H1 (cell line): ENCODE measurements around the gene NDUFA11. TPM values are rescaled to one million over a fixed set of nuclear protein-coding genes. Genes with fewer than 3 reads are reported as not detected.
A peak's percentile ranks its signal among the peaks of the same experiment; 100 is the strongest.

Source experiments
- CTCF ChIA-PET: fragments of 300-600 bp; sonication (Branson Sonifier 250); formaldehyde crosslinking; loops from one replicate; lab custom pipeline; 2021; ENCODE audit not compliant: partially characterized antibody; lab: Charles Lee
- POLR2A ChIA-PET: fragments of 300-600 bp; sonication (Branson Sonifier 250); formaldehyde crosslinking; loops from one replicate; lab custom pipeline; 2021; ENCODE audit warnings: inconsistent platforms; ENCODE audit not compliant: partially characterized antibody; lab: Charles Lee
- DNase-seq, 2 experiments: peaks; one replicate each; pipeline versions ENCODE4 v3.0.0 to v3.0.0-alpha.2; 2010 to 2022; ENCODE audit warnings: low spot score in 2 of 2, low read depth in 1 of 2, mixed read lengths in 1 of 2
- FAIRE-seq: peaks from 2 replicates; lab custom pipeline; 2011; peaks lifted over from hg19 to GRCh38; lab: Jason Lieb, UNC
- H2AFZ ChIP-seq: 2 replicates; pipeline ENCODE4 v1.8.1; 2012; ENCODE audit warnings: low read length, inconsistent platforms
- H2AK5ac ChIP-seq: 2 replicates; pipeline ENCODE4 v1.6.1; 2013; ENCODE audit warnings: low read depth, low read length
- H2BK120ac ChIP-seq: replicated peaks from 2 replicates; pipeline ENCODE3; 2013; ENCODE audit warnings: low read depth, low read length, inconsistent platforms
- H2BK12ac ChIP-seq: 2 replicates; pipeline ENCODE4 v1.6.1; 2013; ENCODE audit warnings: low read depth, low read length
- H2BK15ac ChIP-seq: 2 replicates; pipeline ENCODE4 v1.6.1; 2013; ENCODE audit warnings: low read length
- H2BK20ac ChIP-seq: 2 replicates; pipeline ENCODE4 v1.6.1; 2013; ENCODE audit warnings: low read length
- H2BK5ac ChIP-seq: 2 replicates; pipeline ENCODE4 v1.6.1; 2013; ENCODE audit warnings: low read depth, low read length
- H3K14ac ChIP-seq: 2 replicates; pipeline ENCODE4 v1.6.1; 2013; ENCODE audit warnings: inconsistent platforms; ENCODE audit not compliant: insufficient read length
- H3K18ac ChIP-seq: 2 replicates; pipeline ENCODE4 v1.6.1; 2013; ENCODE audit warnings: low read length; ENCODE audit errors: extremely low read depth
- H3K23ac ChIP-seq: 2 replicates; pipeline ENCODE4 v1.6.1; 2013; ENCODE audit warnings: inconsistent platforms; ENCODE audit not compliant: insufficient read length
- H3K23me2 ChIP-seq: 2 replicates; pipeline ENCODE4 v1.6.1; 2013; ENCODE audit warnings: low read depth, low read length
- H3K27ac ChIP-seq: 2 replicates; pipeline ENCODE4 v1.6.1; 2011; ENCODE audit warnings: low read depth, low read length, inconsistent platforms
- H3K27me3 ChIP-seq, 4 experiments: replicated peaks in 1 of 4; 1 replicate in 1 of 4; 2 replicates in 3 of 4; pipeline versions ENCODE4 v1.6.1 to v1.8.1; 2011 to 2013; ENCODE audit warnings: low read length in 3 of 4, mild to moderate bottlenecking in 3 of 4, inconsistent platforms in 2 of 4, mixed read lengths in 2 of 4, moderate library complexity in 1 of 4; ENCODE audit not compliant: control insufficient read depth in 3 of 4, insufficient read depth in 3 of 4; ENCODE audit errors: extremely low read depth in 1 of 4
- H3K36me3 ChIP-seq, 4 experiments: 2 replicates each; pipeline versions ENCODE4 v1.6.1 to v1.8.1; 2011 to 2013; ENCODE audit warnings: mild to moderate bottlenecking in 4 of 4, low read length in 3 of 4, moderate library complexity in 2 of 4, control low read depth in 1 of 4, inconsistent platforms in 1 of 4; ENCODE audit not compliant: insufficient read depth in 4 of 4, control insufficient read depth in 2 of 4
- H3K4ac ChIP-seq: replicated peaks from 2 replicates; pipeline ENCODE3; 2013; ENCODE audit warnings: low read length, low read depth, mixed read lengths, inconsistent platforms; ENCODE audit not compliant: insufficient read length
- H3K4me1 ChIP-seq, 4 experiments: replicated peaks in 1 of 4; 1 replicate in 1 of 4; 2 replicates in 3 of 4; pipeline versions ENCODE4 v1.6.1 to v1.8.1; 2011 to 2013; ENCODE audit warnings: low read length in 3 of 4, inconsistent platforms in 2 of 4, mixed read lengths in 1 of 4; ENCODE audit not compliant: insufficient read depth in 4 of 4, control insufficient read depth in 3 of 4
- H3K4me2 ChIP-seq, 2 experiments: 2 replicates each; pipeline versions ENCODE4 v1.6.1 to v1.8.1; 2011 to 2013; ENCODE audit warnings: low read depth in 2 of 2, low read length in 2 of 2, control low read depth in 1 of 2, inconsistent platforms in 1 of 2, mild to moderate bottlenecking in 1 of 2; ENCODE audit not compliant: insufficient read depth in 1 of 2
- H3K4me3 ChIP-seq, 4 experiments: fragments of 200-600, 300-600 bp in 1 of 4; sonication (generic), shearing (Covaris generic), sonication (Bioruptor Twin) in 1 of 4; 2 replicates each; pipeline versions ENCODE4 v1.5.1 to v1.8.1; 2011 to 2016; ENCODE audit warnings: low read length in 4 of 4, low read depth in 3 of 4, control low read depth in 2 of 4, inconsistent platforms in 2 of 4, mild to moderate bottlenecking in 2 of 4, mixed read lengths in 1 of 4, moderate library complexity in 1 of 4; ENCODE audit not compliant: insufficient read depth in 2 of 4; ENCODE audit errors: extremely low read depth in 1 of 4
- H3K56ac ChIP-seq: replicated peaks from 2 replicates; pipeline ENCODE3; 2013; ENCODE audit warnings: low read depth, mild to moderate bottlenecking, mixed read lengths, low read length, inconsistent platforms; ENCODE audit not compliant: insufficient read length
- H3K79me1 ChIP-seq: 2 replicates; pipeline ENCODE4 v1.6.1; 2013; ENCODE audit warnings: low read depth, low read length, control low read depth
- H3K79me2 ChIP-seq, 2 experiments: 2 replicates each; pipeline versions ENCODE4 v1.6.1 to v1.8.1; 2012 to 2013; ENCODE audit warnings: low read length in 2 of 2, mild to moderate bottlenecking in 2 of 2, inconsistent platforms in 1 of 2; ENCODE audit not compliant: insufficient read depth in 2 of 2, control insufficient read depth in 1 of 2
- H3K9ac ChIP-seq, 4 experiments: replicated peaks in 1 of 4; 1 replicate in 1 of 4; 2 replicates in 3 of 4; pipeline versions ENCODE4 v1.6.1 to v1.8.1; 2011 to 2013; ENCODE audit warnings: low read depth in 3 of 4, low read length in 3 of 4, control low read depth in 2 of 4, mild to moderate bottlenecking in 2 of 4, moderate library complexity in 2 of 4, inconsistent platforms in 1 of 4; ENCODE audit errors: extremely low read depth in 1 of 4
- H3K9me3 ChIP-seq, 2 experiments: 2 replicates each; pipeline versions ENCODE4 v1.6.1 to v1.8.1; 2012 to 2013; ENCODE audit warnings: mild to moderate bottlenecking in 2 of 2, moderate library complexity in 2 of 2, control low read depth in 1 of 2, inconsistent platforms in 1 of 2, low read depth in 1 of 2, low read length in 1 of 2, mixed read lengths in 1 of 2; ENCODE audit not compliant: insufficient read depth in 2 of 2
- H4K20me1 ChIP-seq, 2 experiments: replicated peaks in 1 of 2; 2 replicates each; pipeline versions ENCODE3 to v1.8.1; 2011 to 2013; ENCODE audit warnings: inconsistent platforms in 2 of 2, low read length in 2 of 2, mild to moderate bottlenecking in 1 of 2; ENCODE audit not compliant: insufficient read depth in 2 of 2, control insufficient read depth in 1 of 2
- H4K5ac ChIP-seq: 2 replicates; pipeline ENCODE4 v1.6.1; 2013; ENCODE audit warnings: low read length, low read depth, mixed read lengths, inconsistent platforms; ENCODE audit not compliant: insufficient read length
- H4K8ac ChIP-seq: 2 replicates; pipeline ENCODE4 v1.8.0; 2013; ENCODE audit warnings: mild to moderate bottlenecking, moderate library complexity, low read length, inconsistent platforms; ENCODE audit not compliant: insufficient read depth; ENCODE audit errors: extremely low read depth
- H4K91ac ChIP-seq: replicated peaks from 2 replicates; pipeline ENCODE3; 2013; ENCODE audit warnings: low read length, mixed read lengths, inconsistent platforms; ENCODE audit not compliant: insufficient read length
- BRCA1 ChIP-seq: IDR thresholded peaks from 2 replicates; pipeline ENCODE4 v1.6.1; 2012; ENCODE audit warnings: low read depth, low read length, improper control_type of control experiment
- CBX8 ChIP-seq: fragments of 300-800, 300-1000 bp; sonication (generic); IDR thresholded peaks from 2 replicates; pipeline ENCODE4 v1.7.1; 2016; ENCODE audit warnings: low read depth, low read length, borderline replicate concordance
- CREB1 ChIP-seq: IDR thresholded peaks from 2 replicates; pipeline ENCODE4 v1.6.1; 2012; ENCODE audit warnings: inconsistent platforms
- EP300 ChIP-seq, 2 experiments: IDR thresholded peaks; 1 replicate in 1 of 2; 2 replicates in 1 of 2; pipeline ENCODE4 v1.6.1; 2011 to 2012; ENCODE audit warnings: low read depth in 2 of 2, low read length in 2 of 2, mild to moderate bottlenecking in 2 of 2, borderline replicate concordance in 1 of 2, inconsistent platforms in 1 of 2, moderate library complexity in 1 of 2
- EZH2 ChIP-seq: fragments of 200-600 bp; sonication (generic); IDR thresholded peaks from 2 replicates; pipeline ENCODE4 v1.7.1; 2012; ENCODE audit warnings: low read depth, mild to moderate bottlenecking, moderate library complexity, low read length, inconsistent platforms; ENCODE audit not compliant: severe bottlenecking
- JUND ChIP-seq: IDR thresholded peaks from 2 replicates; pipeline ENCODE4 v1.6.1; 2011; ENCODE audit warnings: mild to moderate bottlenecking, improper control_type of control experiment, low read length
- KDM1A ChIP-seq: fragments of 200-600, 300-600 bp; sonication (generic); IDR thresholded peaks from 2 replicates; pipeline ENCODE4 v1.7.1; 2016; ENCODE audit warnings: mild to moderate bottlenecking, low read length, borderline replicate concordance
- PHF8 ChIP-seq: fragments of 200-600 bp; sonication (generic); conservative IDR thresholded peaks from 2 replicates; pipeline ENCODE4 v1.7.1; 2012; ENCODE audit warnings: low read depth, mild to moderate bottlenecking, inconsistent platforms, low read length, moderate library complexity
- POLR2A ChIP-seq, 2 experiments: IDR thresholded peaks; 1 replicate in 1 of 2; 2 replicates in 1 of 2; pipeline ENCODE4 v1.6.1; 2011; ENCODE audit warnings: low read depth in 2 of 2, low read length in 2 of 2, mild to moderate bottlenecking in 2 of 2; ENCODE audit errors: control extremely low read depth in 1 of 2
- RAD21 ChIP-seq, 2 experiments: IDR thresholded peaks in 1 of 2; conservative IDR thresholded peaks in 1 of 2; 2 replicates each; pipeline ENCODE4 v1.6.1; 2011; ENCODE audit warnings: low read depth in 2 of 2, low read length in 2 of 2, improper control_type of control experiment in 1 of 2, inconsistent platforms in 1 of 2, mild to moderate bottlenecking in 1 of 2, moderate library complexity in 1 of 2
- TBP ChIP-seq: IDR thresholded peaks from 2 replicates; pipeline ENCODE4 v1.6.1; 2011; ENCODE audit warnings: low read depth, low read length, improper control_type of control experiment
- TEAD4 ChIP-seq: IDR thresholded peaks from 2 replicates; pipeline ENCODE4 v1.6.1; 2012; ENCODE audit warnings: low read depth, low read length, inconsistent platforms, mixed read lengths
- ZNF274 ChIP-seq: IDR thresholded peaks from 2 replicates; pipeline ENCODE4 v1.7.0; 2012; ENCODE audit warnings: low read length, borderline replicate concordance; ENCODE audit errors: extremely low read depth
- WGBS, 2 experiments: shearing (Covaris generic) in 1 of 2; methylation state at CpG; one replicate each; pipeline versions ENCODE4 v1.1.6 to v1.1.7; 2013 to 2015; ENCODE audit warnings: low lambda C conversion rate in 2 of 2, mixed read lengths in 2 of 2, inconsistent platforms in 1 of 2, low coverage in 1 of 2, missing lambda C conversion rate in 1 of 2; ENCODE audit not compliant: insufficient replicate concordance in 2 of 2, insufficient coverage in 1 of 2, insufficient read length in 1 of 2; ENCODE audit errors: extremely low coverage in 1 of 2, missing lambda C conversion rate in 1 of 2; 5-methylcytosine and 5-hydroxymethylcytosine counted together
- polyA plus RNA-seq, 7 experiments: library from polyadenylated mRNA; depleted of rRNA in 3 of 7; stranded (reverse) in 5 of 7; unstranded in 2 of 7; fragments of >200 nt in 5 of 7; fragments of 200-250 nt in 2 of 7; gene quantifications; 1 replicate in 5 of 7; 2 replicates in 1 of 7; 4 replicates in 1 of 7; pipeline versions ENCODE4 v1.2.1 to v1.2.3, GENCODE V29; 2011 to 2013; ENCODE audit warnings: missing spikeins in 2 of 7, mixed read lengths in 2 of 7
- total RNA-seq: library from RNA; stranded (reverse); fragmentation: NEBNext Ultra II Directional; extraction: Animal tissue kit (Norgen Biotek cat#: 25700); gene quantifications from 2 replicates; pipeline ENCODE4 v1.2.1, GENCODE V29; 2021

NDUFA11 gene
- total and polyA plus RNA-seq, 2 of the 8 experiments (the other 6 are each of a cell fraction or from before 2014, with no cell fraction given) = 205 to 1,037 TPM

DNA sequence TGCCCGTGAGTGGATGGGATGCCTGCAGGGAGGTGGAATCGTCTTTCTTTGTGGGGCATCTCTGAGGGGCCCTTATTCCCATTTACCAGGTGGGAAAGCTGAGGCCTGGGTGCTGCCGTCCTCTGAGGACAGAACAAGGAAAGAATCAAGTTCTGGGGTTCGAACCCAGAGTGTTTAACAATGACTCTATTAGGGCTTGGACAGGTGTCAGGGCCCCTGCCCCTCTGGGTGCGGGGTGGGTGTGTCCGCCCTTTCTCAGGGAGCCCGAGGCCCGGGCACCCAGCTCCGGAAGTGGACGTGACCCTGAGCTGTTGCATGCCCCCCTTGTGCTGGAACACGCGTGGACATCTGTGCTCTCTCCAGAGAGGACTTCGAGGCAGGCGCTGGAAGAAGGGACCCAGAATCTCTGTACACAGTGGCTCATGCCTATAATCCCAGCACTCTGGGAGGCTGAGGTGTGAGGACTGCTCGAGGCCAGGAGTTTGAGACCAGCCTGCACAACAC, 10.8 kb downstream of the NDUFA11 start:
- H3K79me2 ChIP-seq = no peaks in the 10 kb centered on the region
- H3K4me3 ChIP-seq = no peak overlapping the region
- no peak overlapping the region for H2BK120ac ChIP-seq
- H2AFZ ChIP-seq = no peak overlapping the region
- H3K4me2 ChIP-seq = no peak overlapping the region
- no peak overlapping the region for H3K18ac ChIP-seq
- peak overlapping the region; percentile 78; the same call in 1 of the 2 replicates for H4K8ac ChIP-seq
- 86% methylated on average over 11 of the region's 15 CpGs; no CpG with 5 or more reads in 1 of the 2 experiments for WGBS, 2 experiments
- H2BK20ac ChIP-seq = no peak overlapping the region
- no peak overlapping the region for H3K9ac ChIP-seq
- no peaks in the 10 kb centered on the region for H3K23me2 ChIP-seq
- no peak overlapping the region for H3K27ac ChIP-seq
- no peak overlapping the region for H3K4ac ChIP-seq
- DNase-seq = no peak
- no peak overlapping the region for H2BK5ac ChIP-seq
- peaks cover 0 to 1% (median 0%) of the 10 kb centered on the region in 4 experiments; a peak in 3 of 7 replicates for H3K27me3 ChIP-seq
- ChIA-PET POLR2A (interaction anchor here (0.5 to 5.3 kb wide), 12 partner anchors 10 to 202 kb away, joined by 3 to 49 read pairs (median 4); partner anchors contain the start of genes NDUFA11, NRTN and VMAC), CTCF (interaction anchor here (1.1 to 3.5 kb wide), 11 partner anchors 9 to 99 kb away, joined by 4 to 31 read pairs (median 6); partner anchors contain the start of genes FUT6, NDUFA11 and NRTN)
- no peak overlapping the region for H2AK5ac ChIP-seq
- no peak overlapping the region for H3K14ac ChIP-seq
- peaks cover 5 to 11% of the 10 kb centered on the region in 2 experiments for H4K20me1 ChIP-seq
- H2BK15ac ChIP-seq = no peak overlapping the region
- peaks cover 0 to 11% (median 4%) of the 10 kb centered on the region in 4 experiments; a peak in 5 of 7 replicates for H3K4me1 ChIP-seq
- H3K79me1 ChIP-seq = 0 out of 2 replicates have a peak, but pooled peaks cover 2% of the 10 kb centered on the region
- H3K9me3 ChIP-seq = no peaks in the 10 kb centered on the region
- FAIRE-seq = no peak
- no peak overlapping the region for H4K91ac ChIP-seq
- no peak overlapping the region for H4K5ac ChIP-seq
- no peak overlapping the region for H2BK12ac ChIP-seq
- H3K36me3 ChIP-seq = peaks cover 0 to 16% (median 8%) of the 10 kb centered on the region in 4 experiments; a peak in 5 of 8 replicates
- H3K23ac ChIP-seq = no peak overlapping the region
- H3K56ac ChIP-seq = no peak overlapping the region
- TF ChIP-seq JUND (no peak), KDM1A (0 out of 2 replicates have a peak, but pooled peaks have one; percentile 29), EP300 (IDR thresholded peaks at IDR 0.05; ENCODE audit: borderline replicate concordance in 1 of 2, low read depth in 2 of 2, low read length in 2 of 2) (no peak), TEAD4 (no peak), POLR2A (IDR thresholded peaks at IDR 0.05; ENCODE audit: control extremely low read depth in 1 of 2, low read depth in 2 of 2, low read length in 2 of 2) (peak in 1 of 2 experiments; percentile 33; a peak in 2 of 3 replicates), BRCA1 (no peak), CREB1 (no peak), TBP (no peak), CBX8 (no peak), ZNF274 (no peak), EZH2 (no peak), RAD21 (IDR thresholded peaks at IDR 0.05 in 1 of 2, conservative IDR thresholded peaks at IDR 0.05 in 1 of 2; ENCODE audit: low read depth in 2 of 2, low read length in 2 of 2) (no peak), PHF8 (no peak)
